CD4-positive, alpha-beta T cell treated with Interleukin-17A for 4 hours (primary cell): ENCODE results near the gene KTN1.

Experiments used
- DNase-seq: peaks from one replicate; pipeline ENCODE4 v3.0.0-alpha.2; 2020; ENCODE audit warnings: mixed read lengths

Gene KTN1

DNA sequence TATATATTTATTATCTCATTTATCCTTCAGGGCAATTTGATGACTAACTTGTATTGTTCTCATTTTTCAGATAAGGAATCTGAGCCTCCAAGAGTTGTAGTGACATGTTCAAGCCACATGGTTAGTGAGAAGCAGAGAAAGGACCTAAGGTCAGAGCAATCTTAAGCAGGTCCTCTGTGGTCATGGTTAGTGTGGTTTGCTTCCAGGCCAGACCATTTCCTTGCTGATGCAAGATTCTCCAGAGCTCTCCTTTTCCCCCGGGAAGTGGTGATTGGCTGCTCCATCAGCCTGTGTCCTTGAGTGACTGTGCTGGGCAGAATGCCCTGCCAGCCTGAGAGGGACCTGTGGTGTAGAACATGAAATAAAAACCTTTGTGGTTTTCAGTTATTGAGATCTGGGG is 141.3 kb downstream of the KTN1 start:
- DNase-seq, result no peak

DNA sequence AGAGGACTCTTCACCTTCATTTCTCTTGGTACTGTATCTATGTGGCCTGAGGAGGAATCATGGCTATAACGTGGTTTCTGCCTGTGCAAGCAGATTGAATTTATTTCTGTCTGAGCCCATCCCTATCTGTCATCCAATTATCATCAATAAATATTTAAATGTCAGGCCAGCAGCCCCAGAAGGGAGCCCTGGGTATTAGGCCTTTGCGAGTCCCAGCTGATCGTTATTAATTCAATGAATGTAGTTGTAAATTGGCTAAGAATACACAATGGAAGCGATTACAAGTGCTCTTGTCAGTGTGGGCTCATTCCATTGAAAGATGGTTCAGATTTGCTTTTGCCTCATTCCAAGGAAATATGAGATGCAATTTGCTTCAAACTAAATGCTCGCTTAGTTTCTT is 142.0 kb downstream of the KTN1 start:
- no peak for DNase-seq

DNA sequence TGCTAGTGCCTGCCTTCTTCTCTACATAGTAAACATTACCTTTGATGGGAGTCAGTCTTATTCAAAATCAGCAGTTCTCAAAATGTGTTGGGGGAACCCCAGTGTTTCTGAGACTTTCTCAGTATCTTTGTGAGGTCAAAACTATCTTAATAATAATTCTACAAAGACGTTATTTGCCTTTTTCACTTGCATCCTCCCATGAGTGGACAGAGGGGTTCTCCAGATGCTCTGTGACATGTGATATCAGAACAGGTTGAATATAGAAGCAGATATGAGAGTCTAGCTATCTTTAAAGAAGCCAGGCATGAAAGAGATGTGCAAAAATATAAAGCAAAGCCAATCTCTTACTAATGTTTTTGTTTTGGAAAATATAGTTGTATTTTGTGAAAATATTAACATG is 144.7 kb downstream of the KTN1 start:
- no peak for DNase-seq

DNA sequence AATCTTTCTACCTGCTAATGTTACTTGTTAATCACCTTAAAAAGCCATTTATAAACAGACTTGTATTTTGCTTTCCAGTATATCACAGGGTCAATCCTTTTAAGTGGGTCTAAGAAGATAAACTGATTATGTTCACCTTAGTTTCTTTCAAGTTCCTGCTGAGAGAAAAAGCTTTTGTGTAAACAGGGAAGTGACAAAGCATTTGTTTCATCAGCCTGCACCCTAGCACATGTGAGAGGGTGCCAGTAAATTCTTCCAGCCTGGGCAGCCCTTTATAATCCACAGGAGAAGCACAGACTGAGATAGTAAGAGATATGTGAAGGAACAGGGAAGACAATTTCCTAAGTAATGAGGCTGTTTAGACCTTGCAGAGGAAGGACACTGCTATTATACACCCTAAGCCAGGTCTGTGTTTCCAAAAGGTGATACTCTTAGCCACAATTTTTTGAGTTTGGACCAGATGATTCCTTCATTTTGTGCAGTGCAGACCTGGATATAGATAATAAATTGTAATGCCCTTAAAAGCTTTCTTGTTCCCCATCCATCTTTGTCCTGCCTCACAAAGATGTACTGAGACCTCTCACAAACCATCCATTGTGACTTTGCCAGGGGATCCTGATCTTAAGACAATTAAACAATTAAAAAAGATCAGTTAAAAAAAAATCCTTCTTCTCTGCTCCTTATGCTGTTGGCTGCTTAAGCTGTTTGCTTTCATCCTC is 150.7 kb downstream of the KTN1 start:
- no peak for DNase-seq

DNA sequence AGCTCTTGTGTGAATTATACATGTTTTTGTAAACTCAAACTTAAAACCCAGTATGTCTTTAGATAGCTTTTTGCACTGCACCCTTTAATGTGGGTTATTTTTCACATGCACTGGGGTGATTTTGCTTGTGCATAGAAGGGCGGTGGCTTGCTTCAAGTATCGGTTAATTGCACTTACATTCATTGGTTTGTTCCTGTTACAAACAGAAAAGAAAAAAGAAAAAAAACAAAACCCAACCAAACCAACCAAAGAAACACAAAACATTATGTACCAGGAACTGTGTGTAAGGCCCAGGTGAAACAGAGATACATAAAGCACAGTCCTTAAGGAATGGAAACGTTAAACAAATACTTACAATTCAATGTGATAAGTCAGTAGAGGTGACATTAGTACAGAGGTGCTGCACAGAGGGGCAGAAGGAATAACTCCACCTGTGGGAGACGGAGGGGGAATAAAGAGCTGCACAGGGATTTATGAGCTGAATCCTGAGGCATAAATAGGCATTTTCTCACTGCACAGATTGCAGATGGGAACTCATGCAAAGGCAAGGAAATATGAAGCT is 151.4 kb downstream of the KTN1 start:
- DNase-seq, result no peak

- DNase-seq, result peak; percentile 63
Measured at GRCh38 chr14:55731881-55732498, 152.0 kb downstream of the KTN1 start.

GRCh38 chr14:55733599-55733998 is 153.6 kb downstream of the KTN1 start:
- DNase-seq, result no peak
